Measurements from ENCODE around the gene TSPAN33. TPM values are rescaled to one million over a fixed set of nuclear protein-coding genes. Genes with fewer than 3 reads are reported as not detected.

Gene TSPAN33
- total and polyA plus RNA-seq, 2 donors from 2014 or later = 54.9 to 316 TPM

DNA sequence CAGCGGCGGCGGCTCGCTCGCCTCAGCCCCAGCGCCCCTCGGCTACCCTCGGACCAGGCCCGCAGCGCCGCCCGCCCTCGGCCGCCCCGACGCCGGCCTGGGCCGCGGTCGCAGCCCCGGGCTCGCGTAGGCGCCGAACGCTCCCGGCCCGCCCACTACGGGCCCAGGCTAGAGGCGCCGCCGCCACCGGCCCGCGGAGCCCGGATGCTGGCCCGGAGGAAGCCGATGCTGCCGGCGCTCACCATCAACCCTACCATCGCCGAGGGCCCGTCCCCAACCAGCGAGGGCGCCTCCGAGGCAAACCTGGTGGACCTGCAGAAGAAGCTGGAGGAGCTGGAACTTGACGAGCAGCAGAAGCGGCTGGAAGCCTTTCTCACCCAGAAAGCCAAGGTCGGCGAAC lies 18.2 kb upstream of the TSPAN33 start:
- no peaks in the 10 kb centered on the region for H3K36me3 ChIP-seq (ENCODE audit: control insufficient read depth in 2 of 3, insufficient read depth in 3 of 3, low read length in 3 of 3)
- H3K4me3 ChIP-seq (ENCODE audit: low read length in 3 of 3) = no peak overlapping the region
- FAIRE-seq (no peak), DNase-seq (no peak)
- H3K9me3 ChIP-seq (ENCODE audit: control insufficient read depth in 2 of 3, insufficient read depth in 1 of 3, low read length in 3 of 3) = peaks cover 0 to 8% (median 0%) of the 10 kb centered on the region in 3 donors
- peaks cover 0 to 7% (median 0%) of the 10 kb centered on the region in 3 donors for H3K4me1 ChIP-seq (ENCODE audit: control insufficient read depth in 2 of 3, insufficient read depth in 2 of 3, low read depth in 1 of 3, low read length in 3 of 3)
- no peak for TF ChIP-seq CTCF (IDR thresholded peaks at IDR 0.05; ENCODE audit: borderline replicate concordance, extremely low read depth, insufficient read depth)
- no peak overlapping the region for H3K27ac ChIP-seq (ENCODE audit: low read depth in 2 of 2, low read length in 2 of 2)
- H3K27me3 ChIP-seq (ENCODE audit: control insufficient read depth, insufficient read depth, low read length) = no peaks in the 10 kb centered on the region
- H3K9ac ChIP-seq (ENCODE audit: low read length in 3 of 3) = no peak overlapping the region
- intact Hi-C loops (cut with DNase I) = no loop called here

DNA sequence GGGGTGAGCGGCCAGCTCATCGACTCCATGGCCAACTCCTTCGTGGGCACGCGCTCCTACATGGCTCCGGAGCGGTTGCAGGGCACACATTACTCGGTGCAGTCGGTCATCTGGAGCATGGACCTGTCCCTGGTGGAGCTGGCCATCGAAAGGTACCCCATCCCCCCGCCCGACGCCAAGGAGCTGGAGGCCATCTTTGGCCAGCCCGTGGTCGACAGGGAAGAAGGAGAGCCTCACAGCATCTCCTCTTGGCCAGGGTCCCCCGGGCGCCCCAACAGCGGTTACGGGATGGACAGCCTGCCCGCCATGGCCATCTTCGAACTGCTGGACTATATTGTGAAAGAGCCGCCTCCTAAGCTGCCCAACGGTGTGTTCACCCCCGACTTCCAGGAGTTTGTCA lies 17.4 kb upstream of the TSPAN33 start:
- no peaks in the 10 kb centered on the region for H3K27me3 ChIP-seq (ENCODE audit: control insufficient read depth, insufficient read depth, low read length)
- no peaks in the 10 kb centered on the region for H3K9me3 ChIP-seq (ENCODE audit: control insufficient read depth in 2 of 3, insufficient read depth in 1 of 3, low read length in 3 of 3)
- intact Hi-C loops (cut with DNase I) = no loop called here
- TF ChIP-seq CTCF (IDR thresholded peaks at IDR 0.05; ENCODE audit: borderline replicate concordance, extremely low read depth, insufficient read depth) = no peak
- H3K36me3 ChIP-seq (ENCODE audit: control insufficient read depth in 2 of 3, insufficient read depth in 3 of 3, low read length in 3 of 3) = no peaks in the 10 kb centered on the region
- FAIRE-seq = no peak
- no peak for DNase-seq
- no peak overlapping the region for H3K9ac ChIP-seq (ENCODE audit: low read length in 3 of 3)
- no peak overlapping the region for H3K4me3 ChIP-seq (ENCODE audit: low read length in 3 of 3)
- H3K4me1 ChIP-seq (ENCODE audit: control insufficient read depth in 2 of 3, insufficient read depth in 2 of 3, low read depth in 1 of 3, low read length in 3 of 3) = peaks cover 0 to 5% (median 0%) of the 10 kb centered on the region in 3 donors
- no peak overlapping the region for H3K27ac ChIP-seq (ENCODE audit: low read depth in 2 of 2, low read length in 2 of 2)

- no peaks in the 10 kb centered on the region for H3K27me3 ChIP-seq (ENCODE audit: control insufficient read depth, insufficient read depth, low read length)
- no peaks in the 10 kb centered on the region for H3K9me3 ChIP-seq (ENCODE audit: control insufficient read depth in 2 of 3, insufficient read depth in 1 of 3, low read length in 3 of 3)
- no peak overlapping the region for H3K9ac ChIP-seq (ENCODE audit: low read length in 3 of 3)
- H3K4me3 ChIP-seq (ENCODE audit: low read length in 3 of 3) = no peak overlapping the region
- DNase-seq = no peak
- TF ChIP-seq CTCF (IDR thresholded peaks at IDR 0.05; ENCODE audit: borderline replicate concordance, extremely low read depth, insufficient read depth) = no peak
- peaks cover 0 to 5% (median 0%) of the 10 kb centered on the region in 3 donors for H3K4me1 ChIP-seq (ENCODE audit: control insufficient read depth in 2 of 3, insufficient read depth in 2 of 3, low read depth in 1 of 3, low read length in 3 of 3)
- FAIRE-seq = no peak
- intact Hi-C loops (cut with DNase I) = no loop called here
- no peaks in the 10 kb centered on the region for H3K36me3 ChIP-seq (ENCODE audit: control insufficient read depth in 2 of 3, insufficient read depth in 3 of 3, low read length in 3 of 3)
- no peak overlapping the region for H3K27ac ChIP-seq (ENCODE audit: low read depth in 2 of 2, low read length in 2 of 2)
Measured at GRCh38 chr7:129127601-129128000, 16.9 kb upstream of the TSPAN33 start.

DNA sequence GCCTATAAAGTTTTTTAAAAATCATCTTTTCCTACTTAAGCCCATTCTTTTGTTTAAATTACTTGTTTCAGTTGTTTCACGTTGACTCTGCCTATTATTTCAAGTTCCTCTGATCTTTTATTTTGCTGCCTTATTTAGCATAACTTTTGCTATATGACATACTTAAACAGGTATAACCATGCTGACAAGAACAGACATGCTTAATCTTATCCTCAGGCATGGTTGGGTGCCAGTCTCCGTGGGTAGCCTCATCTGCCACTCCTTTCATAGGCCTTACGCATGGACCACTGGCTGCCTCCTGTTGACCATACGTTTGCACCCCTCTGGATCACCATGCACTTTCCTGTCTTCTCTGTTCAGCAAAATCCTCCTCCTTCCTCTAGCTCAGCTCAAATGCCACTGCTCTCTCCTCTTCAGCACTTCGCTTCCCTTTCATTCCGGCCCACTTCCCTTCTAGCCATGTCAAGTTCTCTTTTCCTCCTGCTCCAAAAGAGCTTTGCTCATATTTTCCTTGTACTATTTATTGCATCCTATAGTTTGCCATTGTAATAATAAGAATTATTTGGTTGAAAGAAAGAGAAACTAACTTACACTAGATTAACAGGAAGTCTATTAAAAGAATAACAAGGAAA lies 10.0 kb upstream of the TSPAN33 start:
- no peak for TF ChIP-seq CTCF (IDR thresholded peaks at IDR 0.05; ENCODE audit: borderline replicate concordance, extremely low read depth, insufficient read depth)
- Histone ChIP-seq H3K27me3 (ENCODE audit: control insufficient read depth, insufficient read depth, low read length) (no peaks in the 10 kb centered on the region), H3K27ac (ENCODE audit: low read depth in 2 of 2, low read length in 2 of 2) (no peak overlapping the region), H3K4me1 (ENCODE audit: control insufficient read depth in 2 of 3, insufficient read depth in 2 of 3, low read depth in 1 of 3, low read length in 3 of 3) (no peaks in the 10 kb centered on the region), H3K9ac (ENCODE audit: low read length in 3 of 3) (no peak overlapping the region), H3K9me3 (ENCODE audit: control insufficient read depth in 2 of 3, insufficient read depth in 1 of 3, low read length in 3 of 3) (no peaks in the 10 kb centered on the region), H3K4me3 (ENCODE audit: low read length in 3 of 3) (no peak overlapping the region), H3K36me3 (ENCODE audit: control insufficient read depth in 2 of 3, insufficient read depth in 3 of 3, low read length in 3 of 3) (no peaks in the 10 kb centered on the region)
- intact Hi-C loops (cut with DNase I) = no loop called here
- FAIRE-seq = no peak
- no peak for DNase-seq
